GM11168 (cell line): ENCODE measurements around the gene GNRHR.

Source experiments
- in situ Hi-C: fragments of 300-500 bp; cut with MboI; formaldehyde crosslinking; loops from one replicate; pipeline ENCODE4 v1.12.0; 2022; ENCODE audit warnings: low sequenced_read_pairs; ENCODE audit not compliant: unreplicated experiment

Gene GNRHR

GRCh38 chr4:67701517-67701850 lies 52.7 kb downstream of the GNRHR start:
- in situ Hi-C loops = loop anchor here (10.0 kb wide), 1 partner anchor 157 kb away; the partner anchor contains the start of gene CENPC

DNA sequence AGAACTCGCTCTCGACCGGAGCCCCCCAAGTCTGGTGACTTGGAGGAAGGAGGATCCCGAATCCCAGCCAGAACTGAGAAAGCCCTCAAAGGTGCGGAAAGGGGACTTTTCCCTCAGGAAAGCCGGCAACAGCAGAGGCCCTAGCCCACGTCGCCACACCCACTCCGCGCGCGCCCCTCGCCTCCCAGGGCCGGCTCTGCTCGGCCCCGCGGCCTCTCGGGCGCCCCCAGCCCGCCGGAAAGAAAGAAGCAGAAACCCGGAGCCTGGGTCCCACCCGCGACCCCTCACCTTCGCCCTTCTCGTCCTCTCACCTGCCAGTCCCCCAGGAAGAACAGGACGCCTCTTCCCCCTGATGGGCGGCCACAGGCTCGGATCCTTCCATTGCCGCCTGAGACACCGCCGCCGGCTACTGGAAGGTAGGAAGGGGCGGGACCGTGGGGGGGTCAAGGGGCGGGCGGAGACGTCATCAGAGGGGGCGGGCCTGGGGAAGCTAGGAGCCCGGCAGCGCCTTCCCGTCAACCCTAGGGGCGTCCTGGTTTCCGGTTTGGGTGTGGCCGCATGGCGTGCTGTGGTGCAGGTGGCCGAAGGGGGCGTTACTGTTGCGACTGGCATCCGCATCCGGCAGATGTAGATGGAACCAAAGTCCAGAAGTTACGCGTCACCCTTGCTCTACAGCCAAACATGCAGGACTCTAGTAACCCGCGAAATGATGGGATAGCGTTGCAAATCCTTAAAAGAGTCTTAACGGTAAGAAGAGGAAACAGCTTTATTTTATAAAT lies 53.3 kb downstream of the GNRHR start, which contains the start of gene UBA6:
Gene UBA6, minus strand, starts transcription at position 418 of the 779 bp plus-strand sequence. Its CDS starts 36 bp downstream, at position 382.
- in situ Hi-C loops = loop anchor here (10.0 kb wide), 1 partner anchor 156 kb away; the partner anchor contains the start of gene CENPC

- in situ Hi-C loops = loop anchor here (10.0 kb wide), 1 partner anchor 155 kb away; the partner anchor contains the start of gene CENPC
Measured at GRCh38 chr4:67700116-67700737, 54.0 kb downstream of the GNRHR start.

DNA sequence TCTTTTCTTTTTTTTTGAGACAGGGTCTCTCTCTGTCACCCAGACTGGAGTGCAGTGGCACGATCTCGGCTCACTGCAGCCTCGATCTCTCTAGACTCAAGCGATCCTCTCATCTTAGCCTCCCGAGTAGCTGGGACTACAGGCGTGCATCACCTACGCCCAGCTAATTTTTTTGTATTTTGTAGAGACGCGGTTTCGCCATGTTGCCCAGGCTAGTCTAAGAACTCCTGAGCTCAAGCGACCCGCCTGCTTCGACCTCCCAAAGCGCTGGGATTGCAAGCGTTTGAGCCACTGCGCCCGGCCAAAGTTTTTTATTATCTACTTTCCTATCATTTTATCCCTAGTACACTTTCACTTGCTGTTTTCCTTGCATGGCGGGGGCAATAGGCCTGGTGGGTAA lies 54.6 kb downstream of the GNRHR start:
- in situ Hi-C loops = loop anchor here (10.0 kb wide), 1 partner anchor 155 kb away; the partner anchor contains the start of gene CENPC

- in situ Hi-C loops = no loop called here
Measured at GRCh38 chr4:67697860-67698687, 56.1 kb downstream of the GNRHR start.

DNA sequence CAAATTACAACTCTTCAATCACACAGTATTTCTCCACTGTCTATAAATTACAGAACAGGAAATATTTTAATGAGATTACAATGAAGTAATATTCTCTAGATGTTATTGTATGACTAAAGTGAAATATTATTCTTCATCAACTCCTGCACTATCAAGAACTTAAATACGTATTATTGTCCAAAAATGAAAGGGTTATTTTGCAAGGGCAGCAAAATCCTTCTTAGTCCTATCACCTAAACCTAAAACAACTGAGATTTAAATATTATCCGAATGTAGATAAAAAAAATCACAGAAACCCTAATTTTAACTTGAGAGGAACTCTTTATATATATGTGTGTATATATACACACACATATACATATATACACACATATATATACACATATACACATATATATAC lies 58.1 kb downstream of the GNRHR start:
- in situ Hi-C loops = no loop called here

GRCh38 chr4:67694662-67695061 lies 59.5 kb downstream of the GNRHR start:
- in situ Hi-C loops = no loop called here

DNA sequence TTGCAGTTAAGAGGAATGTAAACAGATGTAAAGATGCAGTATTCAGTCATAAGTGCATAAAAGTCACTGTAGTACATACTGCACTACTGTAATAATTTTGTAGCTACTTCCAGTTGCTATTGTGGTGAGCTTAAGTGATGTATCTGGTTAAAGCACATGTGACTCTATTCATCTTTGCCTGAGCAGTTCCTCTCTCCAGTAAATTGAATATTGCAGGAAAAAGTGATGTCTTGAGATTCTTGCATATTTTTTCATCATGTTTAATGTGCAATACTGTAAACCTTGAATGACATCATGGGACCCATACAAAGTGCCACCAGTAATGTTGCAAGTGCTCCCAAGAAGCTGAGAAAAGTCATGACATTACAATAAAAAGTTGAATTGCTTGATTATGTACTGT lies 62.9 kb downstream of the GNRHR start:
- in situ Hi-C loops = no loop called here
